H9 (cell line): ENCODE results near the gene NDRG4. TPM values are rescaled to one million over a fixed set of nuclear protein-coding genes. Genes with fewer than 3 reads are reported as not detected.

Experiments used
- DNase-seq: peaks from one replicate; pipeline ENCODE4 v3.0.0-alpha.2; 2017
- H2AFZ ChIP-seq: one replicate; pipeline ENCODE4 v1.6.1; 2013; ENCODE audit warnings: mild to moderate bottlenecking, low read length, control low read depth, moderate library complexity
- H2AK5ac ChIP-seq: 2 replicates; pipeline ENCODE4 v1.6.1; 2013; ENCODE audit warnings: low read length, control low read depth, mixed read lengths; ENCODE audit not compliant: insufficient read length
- H2BK120ac ChIP-seq: one replicate; pipeline ENCODE4 v1.6.1; 2013; ENCODE audit warnings: low read depth, mild to moderate bottlenecking, low read length, control low read depth, inconsistent platforms; ENCODE audit not compliant: poor library complexity, severe bottlenecking
- H2BK12ac ChIP-seq: 2 replicates; pipeline ENCODE4 v1.6.1; 2013; ENCODE audit warnings: low read length, control low read depth, mixed read lengths, low read depth; ENCODE audit not compliant: insufficient read length
- H2BK15ac ChIP-seq: 2 replicates; pipeline ENCODE4 v1.6.1; 2013; ENCODE audit warnings: low read depth, low read length, control low read depth
- H2BK20ac ChIP-seq: one replicate; pipeline ENCODE4 v1.6.1; 2013; ENCODE audit warnings: low read depth, mild to moderate bottlenecking, low read length, control low read depth, inconsistent platforms; ENCODE audit not compliant: poor library complexity, severe bottlenecking
- H2BK5ac ChIP-seq: 2 replicates; pipeline ENCODE4 v1.6.1; 2013; ENCODE audit warnings: low read length, control low read depth, mixed read lengths; ENCODE audit not compliant: insufficient read length
- H3K14ac ChIP-seq: 2 replicates; pipeline ENCODE4 v1.6.1; 2013; ENCODE audit warnings: low read length, control low read depth; ENCODE audit not compliant: insufficient read depth
- H3K18ac ChIP-seq: 2 replicates; pipeline ENCODE4 v1.6.1; 2013; ENCODE audit warnings: low read depth, mild to moderate bottlenecking, mixed read lengths, low read length, control low read depth; ENCODE audit not compliant: insufficient read length
- H3K23ac ChIP-seq: 2 replicates; pipeline ENCODE4 v1.6.1; 2013; ENCODE audit warnings: low read length, control low read depth, mixed read lengths, low read depth; ENCODE audit not compliant: insufficient read length
- H3K23me2 ChIP-seq: 2 replicates; pipeline ENCODE4 v1.6.1; 2013; ENCODE audit warnings: low read depth, mild to moderate bottlenecking, mixed read lengths, low read length, control low read depth; ENCODE audit not compliant: insufficient read length, poor library complexity, severe bottlenecking
- H3K27ac ChIP-seq: 2 replicates; pipeline ENCODE4 v1.5.1; 2013; ENCODE audit warnings: low read length, control low read depth, mixed read lengths, low read depth; ENCODE audit not compliant: insufficient read length
- H3K27me3 ChIP-seq: 2 replicates; pipeline ENCODE4 v1.6.1; 2013; ENCODE audit warnings: low read length, control low read depth, inconsistent platforms; ENCODE audit not compliant: insufficient read depth
- H3K4ac ChIP-seq: 2 replicates; pipeline ENCODE4 v1.6.1; 2013; ENCODE audit warnings: low read depth, mild to moderate bottlenecking, control low read depth, inconsistent platforms, low read length, moderate library complexity
- H3K4me1 ChIP-seq: 2 replicates; pipeline ENCODE4 v1.6.1; 2013; ENCODE audit warnings: low read length, control low read depth, inconsistent platforms; ENCODE audit not compliant: insufficient read depth
- H3K4me2 ChIP-seq: 2 replicates; pipeline ENCODE4 v1.6.1; 2013; ENCODE audit warnings: low read length, control low read depth, mixed read lengths; ENCODE audit not compliant: insufficient read length, insufficient read depth
- H3K56ac ChIP-seq: 2 replicates; pipeline ENCODE4 v1.6.1; 2013; ENCODE audit warnings: low read depth, mild to moderate bottlenecking, mixed read lengths, low read length, control low read depth; ENCODE audit not compliant: insufficient read length
- H3K79me1 ChIP-seq: 2 replicates; pipeline ENCODE4 v1.6.1; 2013; ENCODE audit warnings: low read depth, mild to moderate bottlenecking, moderate library complexity, low read length, control low read depth, inconsistent platforms; ENCODE audit not compliant: insufficient read depth, poor library complexity, severe bottlenecking
- H3K79me2 ChIP-seq: 2 replicates; pipeline ENCODE4 v1.6.1; 2013; ENCODE audit warnings: low read length, control low read depth, inconsistent platforms; ENCODE audit not compliant: insufficient read depth
- H3K9ac ChIP-seq: 2 replicates; pipeline ENCODE4 v1.6.1; 2013; ENCODE audit warnings: low read length, control low read depth, mixed read lengths; ENCODE audit not compliant: insufficient read length; ENCODE audit errors: extremely low read depth
- H3K9me3 ChIP-seq: one replicate; pipeline ENCODE4 v1.6.1; 2013; ENCODE audit warnings: low read depth, low read length, inconsistent platforms; ENCODE audit not compliant: control insufficient read depth
- H3T11ph ChIP-seq: one replicate; pipeline ENCODE4 v1.6.1; 2013; ENCODE audit warnings: mild to moderate bottlenecking, low read length, control low read depth, inconsistent platforms
- H4K20me1 ChIP-seq: one replicate; pipeline ENCODE4 v1.6.1; 2013; ENCODE audit not compliant: control insufficient read depth, insufficient read length, insufficient read depth
- H4K5ac ChIP-seq: 2 replicates; pipeline ENCODE4 v1.6.1; 2013; ENCODE audit warnings: low read depth, mild to moderate bottlenecking, mixed read lengths, low read length, control low read depth; ENCODE audit not compliant: insufficient read length
- H4K8ac ChIP-seq: replicated peaks from 2 replicates; pipeline ENCODE4 v1.6.1; 2013; ENCODE audit warnings: low read length, control low read depth, mixed read lengths, low read depth; ENCODE audit not compliant: insufficient read length
- H4K91ac ChIP-seq: 2 replicates; pipeline ENCODE4 v1.6.1; 2013; ENCODE audit warnings: low read depth, mild to moderate bottlenecking, moderate library complexity, mixed read lengths, low read length, control low read depth; ENCODE audit not compliant: insufficient read length
- H3K27ac Mint-ChIP-seq, 3 experiments: 2 replicates in 2 of 3; 3 replicates in 1 of 3; pipeline ENCODE4 v1.8.0; 2020 to 2021; ENCODE audit warnings: mixed read lengths in 3 of 3, mild to moderate bottlenecking in 1 of 3, moderate library complexity in 1 of 3
- H3K27me3 Mint-ChIP-seq: 2 replicates; pipeline ENCODE4 v1.8.0; 2021; ENCODE audit warnings: low read depth, mild to moderate bottlenecking, moderate library complexity, mixed read lengths
- H3K36me3 Mint-ChIP-seq, 3 experiments: 2 replicates in 2 of 3; 3 replicates in 1 of 3; pipeline ENCODE4 v1.8.0; 2020 to 2021; ENCODE audit warnings: low read depth in 3 of 3, mixed read lengths in 3 of 3; ENCODE audit not compliant: insufficient read depth in 1 of 3
- H3K4me1 Mint-ChIP-seq, 2 experiments: 2 replicates each; pipeline ENCODE4 v1.8.0; 2020; ENCODE audit warnings: mixed read lengths in 2 of 2
- H3K4me3 Mint-ChIP-seq, 2 experiments: 2 replicates in 1 of 2; 3 replicates in 1 of 2; pipeline ENCODE4 v1.8.0; 2020 to 2021; ENCODE audit warnings: mild to moderate bottlenecking in 2 of 2, mixed read lengths in 2 of 2, moderate library complexity in 1 of 2
- H3K9me3 Mint-ChIP-seq, 2 experiments: 2 replicates in 1 of 2; 3 replicates in 1 of 2; pipeline ENCODE4 v1.8.0; 2020; ENCODE audit warnings: mild to moderate bottlenecking in 2 of 2, mixed read lengths in 2 of 2, moderate library complexity in 1 of 2
- WGBS: extraction: QIAGEN DNeasy Blood & Tissue Kit; methylation state at CpG from one replicate; pipeline ENCODE4 v1.1.7; 2013; ENCODE audit warnings: missing lambda C conversion rate, low lambda C conversion rate, mixed read lengths; ENCODE audit not compliant: insufficient read length; ENCODE audit errors: extremely low coverage; 5-methylcytosine and 5-hydroxymethylcytosine counted together
- total RNA-seq: library from RNA; stranded (reverse); gene quantifications from 2 replicates; pipeline ENCODE4 v1.2.1, GENCODE V29; 2021
- TF ChIP-seq, protein P1 (sequence below): fragments of 200-600 bp; sonication (generic); conservative IDR thresholded peaks from 3 replicates; pipeline ENCODE4 v1.8.0; 2021; ENCODE audit warnings: antibody characterized with exemption, mild to moderate bottlenecking

NDRG4 gene
- total RNA-seq, 1 experiment from 2014 or later, result 18.6 TPM

DNA sequence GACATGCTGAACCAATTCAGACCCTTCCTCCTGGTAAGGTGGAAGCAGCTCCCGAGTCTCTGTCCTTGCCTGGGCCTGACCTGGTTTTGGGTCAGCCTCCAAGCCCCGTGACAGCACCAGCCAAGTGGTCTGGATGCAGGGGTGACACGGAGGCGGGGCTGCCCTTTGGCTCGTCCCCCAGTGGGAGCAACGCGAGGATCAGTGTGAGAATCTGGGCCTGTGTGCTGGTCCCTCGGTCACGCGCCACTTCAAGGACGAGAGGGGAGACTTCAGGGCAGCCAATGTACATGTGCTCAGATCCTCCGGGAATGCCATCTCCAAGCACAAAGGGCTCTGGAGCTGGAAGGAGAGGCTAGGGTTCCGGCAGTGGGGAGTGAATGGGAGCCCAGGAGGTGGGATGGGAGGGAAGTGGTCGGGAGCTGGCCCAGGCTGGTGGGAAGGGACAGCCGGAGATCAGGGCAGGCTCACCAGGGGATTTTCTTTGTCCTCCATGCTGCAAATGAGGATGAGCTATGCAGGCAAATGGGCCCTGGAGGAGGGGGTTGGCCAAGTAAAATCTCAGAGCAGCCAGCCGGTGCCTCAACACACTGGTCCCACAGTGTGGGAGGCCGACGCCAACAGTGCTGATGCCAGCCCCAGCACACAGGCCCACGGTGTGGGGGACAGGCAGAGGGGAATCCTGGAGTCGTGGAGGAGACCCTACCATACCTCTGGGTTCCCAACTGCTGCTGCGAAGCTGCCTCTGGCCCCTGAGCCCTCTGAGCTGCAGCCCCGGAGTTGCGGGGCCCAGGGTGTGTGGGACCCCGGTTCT lies 4.2 kb upstream of the NDRG4 start:
- H3K9me3 ChIP-seq, result no peaks in the 10 kb centered on the region
- H4K91ac ChIP-seq, result peak overlapping the region; percentile 46
- Mint-ChIP-seq H3K27ac (peak overlapping the region; percentile 49 to 96 (median 55); a peak in 5 of 7 replicates), H3K4me3 (peak overlapping the region in 1 of 2 experiments; percentile 71; a peak in 2 of 5 replicates), H3K9me3 (no peaks in the 10 kb centered on the region), H3K27me3 (peaks cover 42% of the 10 kb centered on the region), H3K4me1 (peaks cover 19 to 49% of the 10 kb centered on the region in 2 experiments), H3K36me3 (no peaks in the 10 kb centered on the region; a peak in 1 of 7 replicates)
- no peak overlapping the region for H3K9ac ChIP-seq
- H4K5ac ChIP-seq, result no peak overlapping the region
- no peak overlapping the region for H4K8ac ChIP-seq
- H4K20me1 ChIP-seq, result no peaks in the 10 kb centered on the region
- no peaks in the 10 kb centered on the region for H3K79me2 ChIP-seq
- DNase-seq, result peak; percentile 34
- H3K4me1 ChIP-seq, result no peaks in the 10 kb centered on the region; the same call in 1 of the 2 replicates
- peak overlapping the region; percentile 32 for H2BK20ac ChIP-seq
- H3K18ac ChIP-seq, result peak overlapping the region; percentile 96
- H3K27ac ChIP-seq, result no peak overlapping the region
- H3K4me2 ChIP-seq, result no peak overlapping the region
- H2AK5ac ChIP-seq, result no peak overlapping the region
- no CpG with 5 or more reads among the region's 24 CpGs for WGBS
- no peaks in the 10 kb centered on the region for H3K79me1 ChIP-seq
- no peak overlapping the region for H3K23ac ChIP-seq
- no peak overlapping the region for H2BK5ac ChIP-seq
- peak overlapping the region; percentile 40 for H3T11ph ChIP-seq
- H2AFZ ChIP-seq, result no peak overlapping the region
- no peak overlapping the region for H2BK15ac ChIP-seq
- no peak overlapping the region for H3K56ac ChIP-seq
- TF ChIP-seq, protein P1, sequence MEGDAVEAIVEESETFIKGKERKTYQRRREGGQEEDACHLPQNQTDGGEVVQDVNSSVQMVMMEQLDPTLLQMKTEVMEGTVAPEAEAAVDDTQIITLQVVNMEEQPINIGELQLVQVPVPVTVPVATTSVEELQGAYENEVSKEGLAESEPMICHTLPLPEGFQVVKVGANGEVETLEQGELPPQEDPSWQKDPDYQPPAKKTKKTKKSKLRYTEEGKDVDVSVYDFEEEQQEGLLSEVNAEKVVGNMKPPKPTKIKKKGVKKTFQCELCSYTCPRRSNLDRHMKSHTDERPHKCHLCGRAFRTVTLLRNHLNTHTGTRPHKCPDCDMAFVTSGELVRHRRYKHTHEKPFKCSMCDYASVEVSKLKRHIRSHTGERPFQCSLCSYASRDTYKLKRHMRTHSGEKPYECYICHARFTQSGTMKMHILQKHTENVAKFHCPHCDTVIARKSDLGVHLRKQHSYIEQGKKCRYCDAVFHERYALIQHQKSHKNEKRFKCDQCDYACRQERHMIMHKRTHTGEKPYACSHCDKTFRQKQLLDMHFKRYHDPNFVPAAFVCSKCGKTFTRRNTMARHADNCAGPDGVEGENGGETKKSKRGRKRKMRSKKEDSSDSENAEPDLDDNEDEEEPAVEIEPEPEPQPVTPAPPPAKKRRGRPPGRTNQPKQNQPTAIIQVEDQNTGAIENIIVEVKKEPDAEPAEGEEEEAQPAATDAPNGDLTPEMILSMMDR, result no peak
- H3K4ac ChIP-seq, result peak overlapping the region; percentile 64; the same call in 1 of the 2 replicates
- H2BK120ac ChIP-seq, result peak overlapping the region; percentile 97
- peaks cover 8% of the 10 kb centered on the region for H3K23me2 ChIP-seq
- H3K27me3 ChIP-seq, result no peaks in the 10 kb centered on the region
- peak overlapping the region; percentile 13 for H2BK12ac ChIP-seq
- H3K14ac ChIP-seq, result peak overlapping the region; percentile 95
